MM.1S (cell line): Measurements from ENCODE around the gene ATP5F1E.

Source experiments
- EZH2 ChIP-seq: fragments of 300-600 bp; sonication (generic); optimal IDR thresholded peaks from 2 replicates; pipeline ENCODE3; 2017; ENCODE audit warnings: low read depth, mild to moderate bottlenecking, antibody characterized with exemption, low read length, mixed read lengths
- TF ChIP-seq, protein P1 (sequence below): fragments of 300-600 bp; sonication (generic); IDR thresholded peaks from 2 replicates; pipeline ENCODE4 v1.5.1; 2016; ENCODE audit warnings: antibody characterized with exemption, low read length, mixed read lengths

DNA sequence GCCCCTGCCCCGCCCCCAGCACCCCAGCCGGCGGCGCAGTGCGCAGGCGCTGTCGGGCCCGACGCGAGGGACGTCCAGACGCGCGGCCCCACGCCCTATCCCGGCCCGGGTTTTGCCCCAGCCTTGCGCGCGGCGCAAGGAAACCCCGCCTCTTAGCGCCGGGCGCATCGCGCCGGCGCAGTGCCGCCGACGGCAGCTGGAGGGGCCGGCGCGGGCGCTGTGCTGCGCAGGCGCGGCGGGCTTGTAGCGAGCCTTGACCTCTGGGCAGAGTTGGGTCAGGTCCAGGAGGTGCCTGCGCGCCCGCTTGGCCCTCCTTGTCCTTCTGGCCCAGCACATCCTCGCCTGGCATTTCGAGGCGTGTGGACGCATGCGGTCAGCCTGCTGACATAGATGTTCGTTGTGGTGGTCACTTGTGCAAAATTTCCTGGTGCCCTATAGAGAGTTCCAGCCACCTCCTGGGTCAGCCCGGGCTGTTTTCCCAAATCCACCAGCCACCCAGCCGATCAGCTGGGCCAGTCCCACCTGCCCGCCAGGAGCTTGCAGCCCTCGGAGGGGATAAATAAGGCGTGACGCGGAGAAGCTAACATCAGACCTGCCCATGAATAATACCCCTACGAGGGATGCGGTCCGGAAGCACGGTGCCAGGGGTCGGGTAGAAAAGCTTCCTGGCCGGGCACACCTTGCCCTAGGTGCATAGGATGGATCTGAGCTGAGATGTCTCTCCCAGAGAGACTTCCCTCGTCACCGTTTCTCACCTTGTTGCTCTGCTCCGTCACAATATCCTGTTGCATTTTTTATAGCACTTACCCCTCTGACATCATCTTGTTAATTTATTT, 10.9 kb upstream of the ATP5F1E start:
- TF ChIP-seq, protein P1, sequence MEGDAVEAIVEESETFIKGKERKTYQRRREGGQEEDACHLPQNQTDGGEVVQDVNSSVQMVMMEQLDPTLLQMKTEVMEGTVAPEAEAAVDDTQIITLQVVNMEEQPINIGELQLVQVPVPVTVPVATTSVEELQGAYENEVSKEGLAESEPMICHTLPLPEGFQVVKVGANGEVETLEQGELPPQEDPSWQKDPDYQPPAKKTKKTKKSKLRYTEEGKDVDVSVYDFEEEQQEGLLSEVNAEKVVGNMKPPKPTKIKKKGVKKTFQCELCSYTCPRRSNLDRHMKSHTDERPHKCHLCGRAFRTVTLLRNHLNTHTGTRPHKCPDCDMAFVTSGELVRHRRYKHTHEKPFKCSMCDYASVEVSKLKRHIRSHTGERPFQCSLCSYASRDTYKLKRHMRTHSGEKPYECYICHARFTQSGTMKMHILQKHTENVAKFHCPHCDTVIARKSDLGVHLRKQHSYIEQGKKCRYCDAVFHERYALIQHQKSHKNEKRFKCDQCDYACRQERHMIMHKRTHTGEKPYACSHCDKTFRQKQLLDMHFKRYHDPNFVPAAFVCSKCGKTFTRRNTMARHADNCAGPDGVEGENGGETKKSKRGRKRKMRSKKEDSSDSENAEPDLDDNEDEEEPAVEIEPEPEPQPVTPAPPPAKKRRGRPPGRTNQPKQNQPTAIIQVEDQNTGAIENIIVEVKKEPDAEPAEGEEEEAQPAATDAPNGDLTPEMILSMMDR = no peak
- TF ChIP-seq EZH2 = no peak
